Measurements from ENCODE around the gene SHISA7.

- TF ChIP-seq, protein P1, sequence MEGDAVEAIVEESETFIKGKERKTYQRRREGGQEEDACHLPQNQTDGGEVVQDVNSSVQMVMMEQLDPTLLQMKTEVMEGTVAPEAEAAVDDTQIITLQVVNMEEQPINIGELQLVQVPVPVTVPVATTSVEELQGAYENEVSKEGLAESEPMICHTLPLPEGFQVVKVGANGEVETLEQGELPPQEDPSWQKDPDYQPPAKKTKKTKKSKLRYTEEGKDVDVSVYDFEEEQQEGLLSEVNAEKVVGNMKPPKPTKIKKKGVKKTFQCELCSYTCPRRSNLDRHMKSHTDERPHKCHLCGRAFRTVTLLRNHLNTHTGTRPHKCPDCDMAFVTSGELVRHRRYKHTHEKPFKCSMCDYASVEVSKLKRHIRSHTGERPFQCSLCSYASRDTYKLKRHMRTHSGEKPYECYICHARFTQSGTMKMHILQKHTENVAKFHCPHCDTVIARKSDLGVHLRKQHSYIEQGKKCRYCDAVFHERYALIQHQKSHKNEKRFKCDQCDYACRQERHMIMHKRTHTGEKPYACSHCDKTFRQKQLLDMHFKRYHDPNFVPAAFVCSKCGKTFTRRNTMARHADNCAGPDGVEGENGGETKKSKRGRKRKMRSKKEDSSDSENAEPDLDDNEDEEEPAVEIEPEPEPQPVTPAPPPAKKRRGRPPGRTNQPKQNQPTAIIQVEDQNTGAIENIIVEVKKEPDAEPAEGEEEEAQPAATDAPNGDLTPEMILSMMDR (IDR thresholded peaks at IDR 0.05; ENCODE audit: low read depth, low read length) = no peak
- no peak for TF ChIP-seq POLR2A (IDR thresholded peaks at IDR 0.05; ENCODE audit: extremely low read depth, insufficient read length)
Observed at GRCh38 chr19:55432241-55432959, 10.7 kb downstream of the SHISA7 start.
